Measurements from ENCODE around the gene CPNE5.

The CPNE5 gene

GRCh38 chr6:36743538-36744303 is 95.5 kb downstream of the CPNE5 start:
- H3K27ac ChIP-seq (replicated peaks) = no peak overlapping the region
- DNase-seq (ENCODE audit: low read depth in 1 of 2, low spot score in 1 of 2) = no peak
- TF ChIP-seq SPI1 (IDR thresholded peaks at IDR 0.05; ENCODE audit: borderline replicate concordance, low read depth) (no peak), REST (IDR thresholded peaks at IDR 0.05; ENCODE audit: insufficient replicate concordance, low read depth) (no peak), CTCF (IDR thresholded peaks at IDR 0.05; ENCODE audit: insufficient read depth, low read length) (no peak), POLR2AphosphoS5 (IDR thresholded peaks at IDR 0.05; ENCODE audit: low read depth) (no peak), GABPA (IDR thresholded peaks at IDR 0.05; ENCODE audit: low read depth) (no peak)
- H3K27me3 ChIP-seq (ENCODE audit: insufficient read depth, poor library complexity, severe bottlenecking) = no peaks in the 10 kb centered on the region
- H3K4me3 ChIP-seq (replicated peaks; ENCODE audit: insufficient read depth, low read length) = no peak overlapping the region

- no peak overlapping the region for H3K4me3 ChIP-seq (replicated peaks; ENCODE audit: insufficient read depth, low read length)
- no peak for TF ChIP-seq SPI1 (IDR thresholded peaks at IDR 0.05; ENCODE audit: borderline replicate concordance, low read depth)
- TF ChIP-seq POLR2AphosphoS5 (IDR thresholded peaks at IDR 0.05; ENCODE audit: low read depth) = no peak
- TF ChIP-seq GABPA (IDR thresholded peaks at IDR 0.05; ENCODE audit: low read depth) = no peak
- TF ChIP-seq REST (IDR thresholded peaks at IDR 0.05; ENCODE audit: insufficient replicate concordance, low read depth) = no peak
- no peak for TF ChIP-seq CTCF (IDR thresholded peaks at IDR 0.05; ENCODE audit: insufficient read depth, low read length)
- no peak overlapping the region for H3K27ac ChIP-seq (replicated peaks)
- no peak for DNase-seq (ENCODE audit: low read depth in 1 of 2, low spot score in 1 of 2)
- H3K27me3 ChIP-seq (ENCODE audit: insufficient read depth, poor library complexity, severe bottlenecking) = no peaks in the 10 kb centered on the region
Observed at GRCh38 chr6:36743032-36743431, 96.2 kb downstream of the CPNE5 start.

GRCh38 chr6:36742146-36742545 is 97.1 kb downstream of the CPNE5 start:
- H3K27me3 ChIP-seq (ENCODE audit: insufficient read depth, poor library complexity, severe bottlenecking) = no peaks in the 10 kb centered on the region
- no peak overlapping the region for H3K4me3 ChIP-seq (replicated peaks; ENCODE audit: insufficient read depth, low read length)
- no peak for DNase-seq (ENCODE audit: low read depth in 1 of 2, low spot score in 1 of 2)
- no peak overlapping the region for H3K27ac ChIP-seq (replicated peaks)
- no peak for TF ChIP-seq SPI1 (IDR thresholded peaks at IDR 0.05; ENCODE audit: borderline replicate concordance, low read depth)

- no peak for TF ChIP-seq GABPA (IDR thresholded peaks at IDR 0.05; ENCODE audit: low read depth)
- no peak for TF ChIP-seq SPI1 (IDR thresholded peaks at IDR 0.05; ENCODE audit: borderline replicate concordance, low read depth)
- H3K27ac ChIP-seq (replicated peaks) = no peak overlapping the region
- no peak overlapping the region for H3K4me3 ChIP-seq (replicated peaks; ENCODE audit: insufficient read depth, low read length)
- H3K27me3 ChIP-seq (ENCODE audit: insufficient read depth, poor library complexity, severe bottlenecking) = no peaks in the 10 kb centered on the region
- DNase-seq (ENCODE audit: low read depth in 1 of 2, low spot score in 1 of 2) = no peak
Observed at GRCh38 chr6:36740818-36741179, 98.4 kb downstream of the CPNE5 start.
